ENCODE results near the gene HOXC5.

DNA sequence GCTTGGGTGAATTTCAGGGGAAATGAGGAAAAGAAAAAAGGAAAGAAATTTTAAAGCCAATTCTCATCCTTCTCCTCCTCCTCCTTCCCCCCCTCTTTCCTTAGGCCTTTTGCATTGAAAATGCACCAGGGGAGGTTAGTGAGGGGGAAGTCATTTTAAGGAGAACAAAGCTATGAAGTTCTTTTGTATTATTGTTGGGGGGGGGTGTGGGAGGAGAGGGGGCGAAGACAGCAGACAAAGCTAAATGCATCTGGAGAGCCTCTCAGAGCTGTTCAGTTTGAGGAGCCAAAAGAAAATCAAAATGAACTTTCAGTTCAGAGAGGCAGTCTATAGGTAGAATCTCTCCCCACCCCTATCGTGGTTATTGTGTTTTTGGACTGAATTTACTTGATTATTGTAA, 22.7 kb downstream of the HOXC5 start:
- TF ChIP-seq, protein P1, sequence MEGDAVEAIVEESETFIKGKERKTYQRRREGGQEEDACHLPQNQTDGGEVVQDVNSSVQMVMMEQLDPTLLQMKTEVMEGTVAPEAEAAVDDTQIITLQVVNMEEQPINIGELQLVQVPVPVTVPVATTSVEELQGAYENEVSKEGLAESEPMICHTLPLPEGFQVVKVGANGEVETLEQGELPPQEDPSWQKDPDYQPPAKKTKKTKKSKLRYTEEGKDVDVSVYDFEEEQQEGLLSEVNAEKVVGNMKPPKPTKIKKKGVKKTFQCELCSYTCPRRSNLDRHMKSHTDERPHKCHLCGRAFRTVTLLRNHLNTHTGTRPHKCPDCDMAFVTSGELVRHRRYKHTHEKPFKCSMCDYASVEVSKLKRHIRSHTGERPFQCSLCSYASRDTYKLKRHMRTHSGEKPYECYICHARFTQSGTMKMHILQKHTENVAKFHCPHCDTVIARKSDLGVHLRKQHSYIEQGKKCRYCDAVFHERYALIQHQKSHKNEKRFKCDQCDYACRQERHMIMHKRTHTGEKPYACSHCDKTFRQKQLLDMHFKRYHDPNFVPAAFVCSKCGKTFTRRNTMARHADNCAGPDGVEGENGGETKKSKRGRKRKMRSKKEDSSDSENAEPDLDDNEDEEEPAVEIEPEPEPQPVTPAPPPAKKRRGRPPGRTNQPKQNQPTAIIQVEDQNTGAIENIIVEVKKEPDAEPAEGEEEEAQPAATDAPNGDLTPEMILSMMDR (IDR thresholded peaks at IDR 0.05 in 4 of 5, conservative IDR thresholded peaks at IDR 0.05 in 1 of 5), result no peak
- TF ChIP-seq POLR2A (IDR thresholded peaks at IDR 0.05), result no peak
